H1 (cell line): ENCODE results near the gene RIMBP2. TPM values are rescaled to one million over a fixed set of nuclear protein-coding genes. Genes with fewer than 3 reads are reported as not detected.

ENCODE experiments used
- CTCF ChIA-PET: fragments of 300-600 bp; sonication (Branson Sonifier 250); formaldehyde crosslinking; loops from one replicate; lab custom pipeline; 2021; ENCODE audit not compliant: partially characterized antibody; lab: Charles Lee
- POLR2A ChIA-PET: fragments of 300-600 bp; sonication (Branson Sonifier 250); formaldehyde crosslinking; loops from one replicate; lab custom pipeline; 2021; ENCODE audit warnings: inconsistent platforms; ENCODE audit not compliant: partially characterized antibody; lab: Charles Lee
- DNase-seq, 2 experiments: peaks; one replicate each; pipeline versions ENCODE4 v3.0.0 to v3.0.0-alpha.2; 2010 to 2022; ENCODE audit warnings: low spot score in 2 of 2, low read depth in 1 of 2, mixed read lengths in 1 of 2
- FAIRE-seq: peaks from 2 replicates; lab custom pipeline; 2011; peaks lifted over from hg19 to GRCh38; lab: Jason Lieb, UNC
- H2AFZ ChIP-seq: 2 replicates; pipeline ENCODE4 v1.8.1; 2012; ENCODE audit warnings: low read length, inconsistent platforms
- H2AK5ac ChIP-seq: 2 replicates; pipeline ENCODE4 v1.6.1; 2013; ENCODE audit warnings: low read depth, low read length
- H2BK120ac ChIP-seq: replicated peaks from 2 replicates; pipeline ENCODE3; 2013; ENCODE audit warnings: low read depth, low read length, inconsistent platforms
- H2BK12ac ChIP-seq: 2 replicates; pipeline ENCODE4 v1.6.1; 2013; ENCODE audit warnings: low read depth, low read length
- H2BK15ac ChIP-seq: 2 replicates; pipeline ENCODE4 v1.6.1; 2013; ENCODE audit warnings: low read length
- H2BK20ac ChIP-seq: 2 replicates; pipeline ENCODE4 v1.6.1; 2013; ENCODE audit warnings: low read length
- H2BK5ac ChIP-seq: 2 replicates; pipeline ENCODE4 v1.6.1; 2013; ENCODE audit warnings: low read depth, low read length
- H3K14ac ChIP-seq: 2 replicates; pipeline ENCODE4 v1.6.1; 2013; ENCODE audit warnings: inconsistent platforms; ENCODE audit not compliant: insufficient read length
- H3K18ac ChIP-seq: 2 replicates; pipeline ENCODE4 v1.6.1; 2013; ENCODE audit warnings: low read length; ENCODE audit errors: extremely low read depth
- H3K23ac ChIP-seq: 2 replicates; pipeline ENCODE4 v1.6.1; 2013; ENCODE audit warnings: inconsistent platforms; ENCODE audit not compliant: insufficient read length
- H3K23me2 ChIP-seq: 2 replicates; pipeline ENCODE4 v1.6.1; 2013; ENCODE audit warnings: low read depth, low read length
- H3K27ac ChIP-seq: 2 replicates; pipeline ENCODE4 v1.6.1; 2011; ENCODE audit warnings: low read depth, low read length, inconsistent platforms
- H3K27me3 ChIP-seq, 4 experiments: replicated peaks in 1 of 4; 1 replicate in 1 of 4; 2 replicates in 3 of 4; pipeline versions ENCODE4 v1.6.1 to v1.8.1; 2011 to 2013; ENCODE audit warnings: low read length in 3 of 4, mild to moderate bottlenecking in 3 of 4, inconsistent platforms in 2 of 4, mixed read lengths in 2 of 4, moderate library complexity in 1 of 4; ENCODE audit not compliant: control insufficient read depth in 3 of 4, insufficient read depth in 3 of 4; ENCODE audit errors: extremely low read depth in 1 of 4
- H3K36me3 ChIP-seq, 4 experiments: 2 replicates each; pipeline versions ENCODE4 v1.6.1 to v1.8.1; 2011 to 2013; ENCODE audit warnings: mild to moderate bottlenecking in 4 of 4, low read length in 3 of 4, moderate library complexity in 2 of 4, control low read depth in 1 of 4, inconsistent platforms in 1 of 4; ENCODE audit not compliant: insufficient read depth in 4 of 4, control insufficient read depth in 2 of 4
- H3K4ac ChIP-seq: replicated peaks from 2 replicates; pipeline ENCODE3; 2013; ENCODE audit warnings: low read length, low read depth, mixed read lengths, inconsistent platforms; ENCODE audit not compliant: insufficient read length
- H3K4me1 ChIP-seq, 4 experiments: replicated peaks in 1 of 4; 1 replicate in 1 of 4; 2 replicates in 3 of 4; pipeline versions ENCODE4 v1.6.1 to v1.8.1; 2011 to 2013; ENCODE audit warnings: low read length in 3 of 4, inconsistent platforms in 2 of 4, mixed read lengths in 1 of 4; ENCODE audit not compliant: insufficient read depth in 4 of 4, control insufficient read depth in 3 of 4
- H3K4me2 ChIP-seq, 2 experiments: 2 replicates each; pipeline versions ENCODE4 v1.6.1 to v1.8.1; 2011 to 2013; ENCODE audit warnings: low read depth in 2 of 2, low read length in 2 of 2, control low read depth in 1 of 2, inconsistent platforms in 1 of 2, mild to moderate bottlenecking in 1 of 2; ENCODE audit not compliant: insufficient read depth in 1 of 2
- H3K4me3 ChIP-seq, 4 experiments: fragments of 200-600, 300-600 bp in 1 of 4; sonication (generic), shearing (Covaris generic), sonication (Bioruptor Twin) in 1 of 4; 2 replicates each; pipeline versions ENCODE4 v1.5.1 to v1.8.1; 2011 to 2016; ENCODE audit warnings: low read length in 4 of 4, low read depth in 3 of 4, control low read depth in 2 of 4, inconsistent platforms in 2 of 4, mild to moderate bottlenecking in 2 of 4, mixed read lengths in 1 of 4, moderate library complexity in 1 of 4; ENCODE audit not compliant: insufficient read depth in 2 of 4; ENCODE audit errors: extremely low read depth in 1 of 4
- H3K56ac ChIP-seq: replicated peaks from 2 replicates; pipeline ENCODE3; 2013; ENCODE audit warnings: low read depth, mild to moderate bottlenecking, mixed read lengths, low read length, inconsistent platforms; ENCODE audit not compliant: insufficient read length
- H3K79me1 ChIP-seq: 2 replicates; pipeline ENCODE4 v1.6.1; 2013; ENCODE audit warnings: low read depth, low read length, control low read depth
- H3K79me2 ChIP-seq, 2 experiments: 2 replicates each; pipeline versions ENCODE4 v1.6.1 to v1.8.1; 2012 to 2013; ENCODE audit warnings: low read length in 2 of 2, mild to moderate bottlenecking in 2 of 2, inconsistent platforms in 1 of 2; ENCODE audit not compliant: insufficient read depth in 2 of 2, control insufficient read depth in 1 of 2
- H3K9ac ChIP-seq, 4 experiments: replicated peaks in 1 of 4; 1 replicate in 1 of 4; 2 replicates in 3 of 4; pipeline versions ENCODE4 v1.6.1 to v1.8.1; 2011 to 2013; ENCODE audit warnings: low read depth in 3 of 4, low read length in 3 of 4, control low read depth in 2 of 4, mild to moderate bottlenecking in 2 of 4, moderate library complexity in 2 of 4, inconsistent platforms in 1 of 4; ENCODE audit errors: extremely low read depth in 1 of 4
- H3K9me3 ChIP-seq, 2 experiments: 2 replicates each; pipeline versions ENCODE4 v1.6.1 to v1.8.1; 2012 to 2013; ENCODE audit warnings: mild to moderate bottlenecking in 2 of 2, moderate library complexity in 2 of 2, control low read depth in 1 of 2, inconsistent platforms in 1 of 2, low read depth in 1 of 2, low read length in 1 of 2, mixed read lengths in 1 of 2; ENCODE audit not compliant: insufficient read depth in 2 of 2
- H4K20me1 ChIP-seq, 2 experiments: replicated peaks in 1 of 2; 2 replicates each; pipeline versions ENCODE3 to v1.8.1; 2011 to 2013; ENCODE audit warnings: inconsistent platforms in 2 of 2, low read length in 2 of 2, mild to moderate bottlenecking in 1 of 2; ENCODE audit not compliant: insufficient read depth in 2 of 2, control insufficient read depth in 1 of 2
- H4K5ac ChIP-seq: 2 replicates; pipeline ENCODE4 v1.6.1; 2013; ENCODE audit warnings: low read length, low read depth, mixed read lengths, inconsistent platforms; ENCODE audit not compliant: insufficient read length
- H4K8ac ChIP-seq: 2 replicates; pipeline ENCODE4 v1.8.0; 2013; ENCODE audit warnings: mild to moderate bottlenecking, moderate library complexity, low read length, inconsistent platforms; ENCODE audit not compliant: insufficient read depth; ENCODE audit errors: extremely low read depth
- H4K91ac ChIP-seq: replicated peaks from 2 replicates; pipeline ENCODE3; 2013; ENCODE audit warnings: low read length, mixed read lengths, inconsistent platforms; ENCODE audit not compliant: insufficient read length
- CBX5 ChIP-seq: fragments of 300-800, 300-1000 bp; sonication (generic); IDR thresholded peaks from 2 replicates; pipeline ENCODE4 v1.7.1; 2016; ENCODE audit warnings: antibody characterized with exemption, low read length, low read depth
- CBX8 ChIP-seq: fragments of 300-800, 300-1000 bp; sonication (generic); IDR thresholded peaks from 2 replicates; pipeline ENCODE4 v1.7.1; 2016; ENCODE audit warnings: low read depth, low read length, borderline replicate concordance
- CEBPB ChIP-seq: IDR thresholded peaks from 2 replicates; pipeline ENCODE4 v1.6.1; 2012; ENCODE audit warnings: low read depth, low read length
- CHD1 ChIP-seq: IDR thresholded peaks from 2 replicates; pipeline ENCODE4 v1.6.1; 2012; ENCODE audit warnings: low read depth, low read length, improper control_type of control experiment
- GABPA ChIP-seq: IDR thresholded peaks from 2 replicates; pipeline ENCODE4 v1.6.1; 2011; ENCODE audit warnings: mild to moderate bottlenecking, low read length, moderate library complexity, borderline replicate concordance; ENCODE audit not compliant: insufficient read depth
- NRF1 ChIP-seq: IDR thresholded peaks from 2 replicates; pipeline ENCODE4 v1.6.1; 2011; ENCODE audit warnings: mild to moderate bottlenecking, low read depth, low read length, improper control_type of control experiment
- RBBP5 ChIP-seq: IDR thresholded peaks from 2 replicates; pipeline ENCODE4 v1.7.1; 2012; ENCODE audit warnings: low read depth, mild to moderate bottlenecking, inconsistent platforms, low read length, moderate library complexity, borderline replicate concordance
- RXRA ChIP-seq: IDR thresholded peaks from 2 replicates; pipeline ENCODE4 v1.6.1; 2011; ENCODE audit warnings: low read depth, mild to moderate bottlenecking, low read length, moderate library complexity; ENCODE audit not compliant: insufficient read depth
- SP1 ChIP-seq: IDR thresholded peaks from 2 replicates; pipeline ENCODE4 v1.6.1; 2011; ENCODE audit warnings: low read depth, low read length
- SRF ChIP-seq: IDR thresholded peaks from 2 replicates; pipeline ENCODE4 v1.6.1; 2011; ENCODE audit warnings: mild to moderate bottlenecking, low read depth, low read length, moderate library complexity
- TEAD4 ChIP-seq: IDR thresholded peaks from 2 replicates; pipeline ENCODE4 v1.6.1; 2012; ENCODE audit warnings: low read depth, low read length, inconsistent platforms, mixed read lengths
- YY1 ChIP-seq: IDR thresholded peaks from 2 replicates; pipeline ENCODE4 v1.6.1; 2011; ENCODE audit warnings: low read depth, mild to moderate bottlenecking, low read length
- WGBS, 2 experiments: shearing (Covaris generic) in 1 of 2; methylation state at CpG; one replicate each; pipeline versions ENCODE4 v1.1.6 to v1.1.7; 2013 to 2015; ENCODE audit warnings: low lambda C conversion rate in 2 of 2, mixed read lengths in 2 of 2, inconsistent platforms in 1 of 2, low coverage in 1 of 2, missing lambda C conversion rate in 1 of 2; ENCODE audit not compliant: insufficient replicate concordance in 2 of 2, insufficient coverage in 1 of 2, insufficient read length in 1 of 2; ENCODE audit errors: extremely low coverage in 1 of 2, missing lambda C conversion rate in 1 of 2; 5-methylcytosine and 5-hydroxymethylcytosine counted together
- polyA plus RNA-seq, 7 experiments: library from polyadenylated mRNA; depleted of rRNA in 3 of 7; stranded (reverse) in 5 of 7; unstranded in 2 of 7; fragments of >200 nt in 5 of 7; fragments of 200-250 nt in 2 of 7; gene quantifications; 1 replicate in 5 of 7; 2 replicates in 1 of 7; 4 replicates in 1 of 7; pipeline versions ENCODE4 v1.2.1 to v1.2.3, GENCODE V29; 2011 to 2013; ENCODE audit warnings: missing spikeins in 2 of 7, mixed read lengths in 2 of 7
- total RNA-seq: library from RNA; stranded (reverse); fragmentation: NEBNext Ultra II Directional; extraction: Animal tissue kit (Norgen Biotek cat#: 25700); gene quantifications from 2 replicates; pipeline ENCODE4 v1.2.1, GENCODE V29; 2021
- TF ChIP-seq, protein P1 (sequence below): IDR thresholded peaks from 2 replicates; pipeline ENCODE4 v1.6.1; 2011; ENCODE audit warnings: low read depth, mild to moderate bottlenecking, low read length; ENCODE audit not compliant: insufficient read depth

The RIMBP2 gene
- total and polyA plus RNA-seq, 2 of the 8 experiments (the other 6 are each of a cell fraction or from before 2014, with no cell fraction given): 0.18 to 0.65 TPM

DNA sequence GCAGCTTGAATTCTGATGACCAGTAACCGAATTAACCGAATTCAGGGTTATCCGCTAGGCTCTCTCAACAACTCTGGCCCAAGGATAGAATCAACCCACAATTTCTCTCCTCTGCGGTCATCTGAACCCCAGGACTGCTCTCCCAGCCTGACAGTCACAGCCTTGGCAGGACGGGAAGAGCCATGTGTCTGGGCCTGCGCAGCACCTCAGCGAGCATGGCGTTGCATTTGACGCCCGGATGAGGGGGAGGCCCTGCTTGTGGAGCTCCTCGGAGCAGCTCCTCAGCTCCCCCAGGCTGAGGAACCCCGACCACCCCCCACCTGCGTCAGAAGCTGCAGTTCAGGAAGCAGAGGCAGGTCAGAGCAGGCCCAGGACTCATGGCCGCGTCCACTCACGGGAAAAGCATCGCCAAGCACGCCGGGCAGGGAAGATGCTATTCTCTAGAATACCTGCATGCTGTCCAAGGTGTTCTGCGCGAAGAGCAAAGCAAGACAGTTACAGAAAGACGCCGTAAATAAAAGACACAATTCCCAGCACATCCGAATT lies 247.3 kb downstream of the RIMBP2 start:
- no peak overlapping the region for H3K27ac ChIP-seq
- FAIRE-seq: no peak

More for the DNA sequence above, 247.3 kb downstream of the RIMBP2 start:
- Histone ChIP-seq H2BK15ac (no peak overlapping the region), H4K5ac (no peak overlapping the region), H3K4me2 (no peak overlapping the region), H3K18ac (no peak overlapping the region), H2AFZ (no peak overlapping the region), H4K8ac (peak overlapping the region; percentile 18; the same call in 1 of the 2 replicates), H3K23ac (no peak overlapping the region), H3K4ac (no peak overlapping the region), H2BK5ac (no peak overlapping the region), H3K27me3 (no peaks in the 10 kb centered on the region; a peak in 1 of 7 replicates), H2AK5ac (no peak overlapping the region), H3K9ac (no peak overlapping the region), H3K4me3 (no peak overlapping the region), H3K23me2 (no peaks in the 10 kb centered on the region), H3K4me1 (peaks cover 0 to 6% (median 0%) of the 10 kb centered on the region in 4 experiments; a peak in 1 of 7 replicates), H2BK120ac (no peak overlapping the region), H2BK12ac (no peak overlapping the region), H3K36me3 (no peaks in the 10 kb centered on the region), H3K79me1 (no peaks in the 10 kb centered on the region), H4K91ac (peak overlapping the region; percentile 50), H3K56ac (no peak overlapping the region), H3K9me3 (no peaks in the 10 kb centered on the region), H3K14ac (no peak overlapping the region), H2BK20ac (no peak overlapping the region), H3K79me2 (no peaks in the 10 kb centered on the region), H4K20me1 (no peaks in the 10 kb centered on the region)
- TF ChIP-seq CBX5 (no peak), CBX8 (no peak), GABPA (no peak), SP1 (no peak), CHD1 (no peak), SRF (no peak), YY1 (no peak), CEBPB (no peak), TEAD4 (no peak), RXRA (no peak), RBBP5 (no peak), NRF1 (no peak)
- TF ChIP-seq, protein P1, sequence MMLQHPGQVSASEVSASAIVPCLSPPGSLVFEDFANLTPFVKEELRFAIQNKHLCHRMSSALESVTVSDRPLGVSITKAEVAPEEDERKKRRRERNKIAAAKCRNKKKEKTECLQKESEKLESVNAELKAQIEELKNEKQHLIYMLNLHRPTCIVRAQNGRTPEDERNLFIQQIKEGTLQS: no peak
- WGBS, 2 experiments: 90% methylated on average over 21 of the region's 24 CpGs; no CpG with 5 or more reads in 1 of the 2 experiments
- ChIA-PET CTCF (interaction anchor here (0.9 kb wide), 1 partner anchor 280 kb away, joined by 3 read pairs; no protein-coding TSS in a partner anchor), POLR2A (interaction anchor here (1.0 kb wide), 1 partner anchor 45 kb away, joined by 3 read pairs; no protein-coding TSS in a partner anchor)
- no peak for DNase-seq
